Measurements from ENCODE around the gene FAAH. TPM values are rescaled to one million over a fixed set of nuclear protein-coding genes. Genes with fewer than 3 reads are reported as not detected.

The FAAH gene
- total RNA-seq, 4 donors from 2014 or later = 18.1 to 50.5 (median 27.7) TPM

- no peaks in the 10 kb centered on the region for H3K9me3 ChIP-seq
- no peaks in the 10 kb centered on the region for H3K36me3 ChIP-seq
- DNase-seq (ENCODE audit: low spot score in 2 of 2) = no peak
- no peak overlapping the region for H3K4me3 ChIP-seq
- H3K27ac ChIP-seq = no peak overlapping the region
- 93% methylated on average over 2 of the region's 2 CpGs for WGBS
- H3K27me3 ChIP-seq = peaks cover 15% of the 10 kb centered on the region
- TF ChIP-seq POLR2AphosphoS5 (IDR thresholded peaks at IDR 0.05) (no peak), POLR2A (IDR thresholded peaks at IDR 0.05) (no peak), CTCF (IDR thresholded peaks at IDR 0.05) (no peak), EP300 (IDR thresholded peaks at IDR 0.05) (no peak)
- H3K4me1 ChIP-seq = peaks cover 8% of the 10 kb centered on the region
Measured at GRCh38 chr1:46440478-46440877, 46.4 kb downstream of the FAAH start.

- WGBS = 22% methylated on average over 17 of the region's 25 CpGs
- Histone ChIP-seq H3K27ac (no peak overlapping the region), H3K4me1 (peaks cover 11% of the 10 kb centered on the region), H3K4me3 (peak overlapping the region; percentile 40), H3K36me3 (no peaks in the 10 kb centered on the region), H3K9me3 (no peaks in the 10 kb centered on the region), H3K27me3 (peaks cover 19% of the 10 kb centered on the region)
- DNase-seq (ENCODE audit: low spot score in 2 of 2) = peak; percentile 79 to 86
- peak; percentile 8 to 91 for TF ChIP-seq CTCF (IDR thresholded peaks at IDR 0.05)
- no peak for TF ChIP-seq POLR2AphosphoS5 (IDR thresholded peaks at IDR 0.05)
- TF ChIP-seq EP300 (IDR thresholded peaks at IDR 0.05) = no peak
Measured at GRCh38 chr1:46442317-46443161, 48.4 kb downstream of the FAAH start.

- Histone ChIP-seq H3K36me3 (no peaks in the 10 kb centered on the region), H3K27ac (no peak overlapping the region), H3K4me1 (peaks cover 22% of the 10 kb centered on the region), H3K27me3 (peaks cover 25% of the 10 kb centered on the region), H3K4me3 (no peak overlapping the region), H3K9me3 (no peaks in the 10 kb centered on the region)
- TF ChIP-seq EP300 (IDR thresholded peaks at IDR 0.05) (no peak), POLR2A (IDR thresholded peaks at IDR 0.05) (no peak), CTCF (IDR thresholded peaks at IDR 0.05) (no peak), POLR2AphosphoS5 (IDR thresholded peaks at IDR 0.05) (no peak)
- no peak for DNase-seq (ENCODE audit: low spot score in 2 of 2)
- WGBS = 82% methylated on average over 3 of the region's 3 CpGs
Measured at GRCh38 chr1:46444466-46444865, 50.3 kb downstream of the FAAH start.

- Histone ChIP-seq H3K4me3 (no peak overlapping the region), H3K27me3 (peaks cover 30% of the 10 kb centered on the region), H3K27ac (no peak overlapping the region), H3K36me3 (no peaks in the 10 kb centered on the region), H3K9me3 (no peaks in the 10 kb centered on the region), H3K4me1 (peaks cover 22% of the 10 kb centered on the region)
- 72% methylated on average over 3 of the region's 3 CpGs for WGBS
- DNase-seq (ENCODE audit: low spot score in 2 of 2) = no peak
- no peak for TF ChIP-seq EP300 (IDR thresholded peaks at IDR 0.05)
- TF ChIP-seq POLR2A (IDR thresholded peaks at IDR 0.05) = no peak
- no peak for TF ChIP-seq CTCF (IDR thresholded peaks at IDR 0.05)
Measured at GRCh38 chr1:46445773-46446256, 51.7 kb downstream of the FAAH start.

- H3K9me3 ChIP-seq = no peaks in the 10 kb centered on the region
- H3K4me1 ChIP-seq = peaks cover 22% of the 10 kb centered on the region
- H3K27me3 ChIP-seq = peaks cover 30% of the 10 kb centered on the region
- TF ChIP-seq EP300 (IDR thresholded peaks at IDR 0.05) = no peak
- TF ChIP-seq CTCF (IDR thresholded peaks at IDR 0.05) = peak; percentile 42 to 81
- TF ChIP-seq POLR2A (IDR thresholded peaks at IDR 0.05) = no peak
- no peak for TF ChIP-seq POLR2AphosphoS5 (IDR thresholded peaks at IDR 0.05)
- 37% methylated on average over 15 of the region's 15 CpGs for WGBS
- no peak overlapping the region for H3K4me3 ChIP-seq
- DNase-seq (ENCODE audit: low spot score in 2 of 2) = peak; percentile 80 to 90
- no peaks in the 10 kb centered on the region for H3K36me3 ChIP-seq
- no peak overlapping the region for H3K27ac ChIP-seq
Measured at GRCh38 chr1:46446646-46447498, 52.8 kb downstream of the FAAH start.
